Caco-2 (cell line): ENCODE measurements around the gene PKD2L1. TPM values are rescaled to one million over a fixed set of nuclear protein-coding genes. Genes with fewer than 3 reads are reported as not detected.
A peak's percentile ranks its signal among the peaks of the same experiment; 100 is the strongest.
"Not testable (repeated sequence)": the region's sequence is repeated elsewhere in the genome, so short reads cannot be mapped to it uniquely, and the experiment has no call there.

Experiments
- BruUV-seq: library from RNA; stranded (reverse); fragments of 400-500 nt; replicated peaks from 2 replicates; lab custom pipeline; 2021; lab: Mats Ljungman, UMichigan
- CTCF ChIA-PET: fragments of 300-600 bp; sonication (Branson Sonifier 250); formaldehyde crosslinking; loops from one replicate; lab custom pipeline; 2022; ENCODE audit warnings: antibody characterized with exemption; lab: Charles Lee
- POLR2A ChIA-PET: fragments of 300-600 bp; sonication (Branson Sonifier 250); formaldehyde crosslinking; loops from one replicate; lab custom pipeline; 2022; ENCODE audit warnings: antibody characterized with exemption; lab: Charles Lee
- DNase-seq, 2 experiments: peaks; one replicate each; pipeline versions ENCODE4 v3.0.0 to v3.0.0-alpha.2; 2020 to 2022
- H3K27me3 ChIP-seq: replicated peaks from 2 replicates; pipeline ENCODE4 v1.6.0; 2011; ENCODE audit warnings: low read length; ENCODE audit not compliant: control insufficient read depth, insufficient read depth
- H3K36me3 ChIP-seq: 2 replicates; pipeline ENCODE4 v1.5.1; 2011; ENCODE audit warnings: low read length; ENCODE audit not compliant: control insufficient read depth, insufficient read depth
- H3K4me1 ChIP-seq: fragments of 250-450 bp; sonication (Bioruptor Pico); 2 replicates; pipeline ENCODE4 v1.5.1; 2020; ENCODE audit warnings: mild to moderate bottlenecking
- H3K4me3 ChIP-seq: 2 replicates; pipeline ENCODE4 v1.5.1; 2011; ENCODE audit warnings: low read depth, mild to moderate bottlenecking, control low read depth, low read length
- H3K9me3 ChIP-seq: fragments of 250-450 bp; sonication (Bioruptor Pico); 2 replicates; pipeline ENCODE4 v1.5.1; 2020; ENCODE audit warnings: mild to moderate bottlenecking, moderate library complexity
- H3K27ac Mint-ChIP-seq: one replicate; pipeline ENCODE4 v1.8.0; 2022; ENCODE audit warnings: mixed read lengths; ENCODE audit not compliant: unreplicated experiment
- H3K27me3 Mint-ChIP-seq: one replicate; pipeline ENCODE4 v1.8.0; 2022; ENCODE audit warnings: mixed read lengths; ENCODE audit not compliant: insufficient read depth, unreplicated experiment
- H3K36me3 Mint-ChIP-seq: one replicate; pipeline ENCODE4 v1.8.0; 2022; ENCODE audit warnings: mild to moderate bottlenecking, mixed read lengths; ENCODE audit not compliant: insufficient read depth, unreplicated experiment
- H3K4me1 Mint-ChIP-seq: one replicate; pipeline ENCODE4 v1.8.0; 2022; ENCODE audit warnings: low read depth, mixed read lengths; ENCODE audit not compliant: unreplicated experiment
- H3K4me3 Mint-ChIP-seq: one replicate; pipeline ENCODE4 v1.8.0; 2022; ENCODE audit warnings: mild to moderate bottlenecking, moderate library complexity, mixed read lengths; ENCODE audit not compliant: unreplicated experiment
- H3K9me3 Mint-ChIP-seq: one replicate; pipeline ENCODE4 v1.8.0; 2022; ENCODE audit warnings: mixed read lengths; ENCODE audit not compliant: unreplicated experiment
- intact Hi-C: fragments of 100-400 bp; cut with micrococcal nuclease; formaldehyde crosslinking; loops from one replicate; pipeline ENCODE4 v1.10.0; 2022; ENCODE audit not compliant: unreplicated experiment
- total RNA-seq: library from RNA; stranded (reverse); gene quantifications from 2 replicates; pipeline ENCODE4 v1.2.3, GENCODE V29; 2022
- TF ChIP-seq, protein P1 (sequence below), 2 experiments: fragments of 200-600 bp in 1 of 2; IDR thresholded peaks; 1 replicate in 1 of 2; 2 replicates in 1 of 2; pipeline versions ENCODE4 v1.5.1 to v1.8.0; 2011 to 2022; ENCODE audit warnings: antibody characterized with exemption in 1 of 2, control low read depth in 1 of 2, inconsistent platforms in 1 of 2, low read depth in 1 of 2, low read length in 1 of 2, mild to moderate bottlenecking in 1 of 2, moderate library complexity in 1 of 2; ENCODE audit not compliant: insufficient read depth in 1 of 2, severe bottlenecking in 1 of 2, unreplicated experiment in 1 of 2

The PKD2L1 gene
- total RNA-seq, 1 experiment from 2014 or later: not detected

DNA sequence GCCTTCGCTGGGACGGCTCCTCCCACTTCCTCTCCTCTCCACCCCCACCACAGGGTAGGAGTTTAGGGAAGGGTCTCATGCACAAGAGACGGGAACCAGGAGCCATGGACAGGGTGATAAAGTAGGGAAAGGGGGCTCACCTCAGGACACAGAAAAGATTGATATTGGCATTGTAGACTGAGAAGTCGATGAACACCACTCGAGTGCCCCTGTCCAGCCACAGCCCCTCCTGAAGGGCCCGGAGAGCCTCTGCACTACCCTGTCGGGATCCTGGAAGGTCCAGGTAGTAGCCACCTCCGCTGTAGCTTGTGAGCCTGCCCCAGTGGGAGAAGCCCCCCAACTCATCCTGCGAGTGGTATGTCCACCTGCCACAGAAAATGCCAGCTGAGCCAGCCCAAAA lies 32.8 kb downstream of the PKD2L1 start:
- ChIA-PET CTCF (no interaction called here), POLR2A (no interaction called here)
- Histone ChIP-seq H3K36me3 (no peaks in the 10 kb centered on the region), H3K4me3 (no peak overlapping the region), H3K9me3 (no peaks in the 10 kb centered on the region), H3K27me3 (no peaks in the 10 kb centered on the region), H3K4me1 (peaks cover 29% of the 10 kb centered on the region)
- H3K9me3 Mint-ChIP-seq: peaks cover 21% of the 10 kb centered on the region
- no peak overlapping the region for H3K27ac Mint-ChIP-seq
- intact Hi-C loops: no loop called here
- H3K4me1 Mint-ChIP-seq: peaks cover 31% of the 10 kb centered on the region
- BruUV-seq: no TSS peak
- H3K27me3 Mint-ChIP-seq: peaks cover 4% of the 10 kb centered on the region
- H3K36me3 Mint-ChIP-seq: peaks cover 6% of the 10 kb centered on the region
- no peak for DNase-seq
- TF ChIP-seq, protein P1, sequence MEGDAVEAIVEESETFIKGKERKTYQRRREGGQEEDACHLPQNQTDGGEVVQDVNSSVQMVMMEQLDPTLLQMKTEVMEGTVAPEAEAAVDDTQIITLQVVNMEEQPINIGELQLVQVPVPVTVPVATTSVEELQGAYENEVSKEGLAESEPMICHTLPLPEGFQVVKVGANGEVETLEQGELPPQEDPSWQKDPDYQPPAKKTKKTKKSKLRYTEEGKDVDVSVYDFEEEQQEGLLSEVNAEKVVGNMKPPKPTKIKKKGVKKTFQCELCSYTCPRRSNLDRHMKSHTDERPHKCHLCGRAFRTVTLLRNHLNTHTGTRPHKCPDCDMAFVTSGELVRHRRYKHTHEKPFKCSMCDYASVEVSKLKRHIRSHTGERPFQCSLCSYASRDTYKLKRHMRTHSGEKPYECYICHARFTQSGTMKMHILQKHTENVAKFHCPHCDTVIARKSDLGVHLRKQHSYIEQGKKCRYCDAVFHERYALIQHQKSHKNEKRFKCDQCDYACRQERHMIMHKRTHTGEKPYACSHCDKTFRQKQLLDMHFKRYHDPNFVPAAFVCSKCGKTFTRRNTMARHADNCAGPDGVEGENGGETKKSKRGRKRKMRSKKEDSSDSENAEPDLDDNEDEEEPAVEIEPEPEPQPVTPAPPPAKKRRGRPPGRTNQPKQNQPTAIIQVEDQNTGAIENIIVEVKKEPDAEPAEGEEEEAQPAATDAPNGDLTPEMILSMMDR (IDR thresholded peaks at IDR 0.05; ENCODE audit: insufficient read depth in 1 of 2, low read depth in 1 of 2, low read length in 1 of 2, severe bottlenecking in 1 of 2, unreplicated experiment in 1 of 2): no peak
- no peak overlapping the region for H3K4me3 Mint-ChIP-seq

DNA sequence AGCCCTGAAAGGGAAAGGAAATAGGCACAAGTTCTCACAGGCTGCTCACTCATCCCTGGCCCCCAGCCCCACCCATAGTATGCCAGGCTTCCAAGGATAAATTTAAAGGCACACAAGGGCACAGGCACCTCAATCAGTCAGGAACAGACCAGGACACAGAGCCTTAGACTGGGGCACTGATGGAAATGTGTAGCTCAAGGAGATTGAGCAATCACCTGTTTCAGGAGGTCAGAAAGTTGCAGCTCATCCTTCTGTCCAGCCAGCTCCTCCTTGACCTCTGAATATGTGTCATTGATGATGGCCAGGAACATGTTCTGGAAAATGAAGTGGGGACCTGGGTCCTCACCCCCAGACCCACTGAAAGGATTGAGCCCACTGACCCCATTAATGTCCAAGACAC lies 37.0 kb downstream of the PKD2L1 start:
- TF ChIP-seq, protein P1 (IDR thresholded peaks at IDR 0.05; ENCODE audit: insufficient read depth in 1 of 2, low read depth in 1 of 2, low read length in 1 of 2, severe bottlenecking in 1 of 2, unreplicated experiment in 1 of 2): no peak
- Histone ChIP-seq H3K4me1 (no peaks in the 10 kb centered on the region), H3K9me3 (no peaks in the 10 kb centered on the region), H3K36me3 (no peaks in the 10 kb centered on the region), H3K27me3 (no peaks in the 10 kb centered on the region), H3K4me3 (no peak overlapping the region)
- no TSS peak for BruUV-seq
- intact Hi-C loops: no loop called here
- H3K4me1 Mint-ChIP-seq: peaks cover 6% of the 10 kb centered on the region
- ChIA-PET CTCF (no interaction called here), POLR2A (no interaction called here)
- H3K36me3 Mint-ChIP-seq: no peaks in the 10 kb centered on the region
- peaks cover 4% of the 10 kb centered on the region for H3K27me3 Mint-ChIP-seq
- no peak overlapping the region for H3K27ac Mint-ChIP-seq
- H3K4me3 Mint-ChIP-seq: no peak overlapping the region
- no peaks in the 10 kb centered on the region for H3K9me3 Mint-ChIP-seq
- no peak for DNase-seq

DNA sequence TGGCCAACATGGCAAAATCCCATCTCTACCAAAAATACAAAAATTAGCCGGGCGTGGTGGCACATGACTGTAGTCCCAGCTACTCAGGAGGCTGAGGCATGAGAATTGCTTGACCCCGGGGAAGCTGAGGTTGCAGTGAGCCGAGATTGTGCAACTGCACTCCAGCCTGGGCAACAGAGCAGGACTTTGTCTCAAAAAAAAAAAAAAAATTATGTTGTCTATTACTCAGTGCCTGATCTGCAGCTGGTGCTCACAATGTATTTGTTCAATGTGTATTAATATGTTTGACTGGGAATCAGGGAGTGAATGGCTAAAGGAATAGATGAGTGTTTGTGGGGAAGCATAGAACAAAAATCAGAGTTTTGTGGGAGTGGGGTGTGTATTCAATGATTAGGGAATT lies 37.7 kb downstream of the PKD2L1 start:
- H3K36me3 ChIP-seq, H3K9me3 ChIP-seq, H3K4me3 Mint-ChIP-seq, H3K36me3 Mint-ChIP-seq, H3K4me1 ChIP-seq, H3K4me3 ChIP-seq, H3K9me3 Mint-ChIP-seq, H3K4me1 Mint-ChIP-seq, H3K27me3 ChIP-seq, H3K27me3 Mint-ChIP-seq, DNase-seq, BruUV-seq, CTCF ChIA-PET, POLR2A ChIA-PET, intact Hi-C loops: not testable (repeated sequence)
- H3K27ac Mint-ChIP-seq: peak overlapping the region; percentile 43

DNA sequence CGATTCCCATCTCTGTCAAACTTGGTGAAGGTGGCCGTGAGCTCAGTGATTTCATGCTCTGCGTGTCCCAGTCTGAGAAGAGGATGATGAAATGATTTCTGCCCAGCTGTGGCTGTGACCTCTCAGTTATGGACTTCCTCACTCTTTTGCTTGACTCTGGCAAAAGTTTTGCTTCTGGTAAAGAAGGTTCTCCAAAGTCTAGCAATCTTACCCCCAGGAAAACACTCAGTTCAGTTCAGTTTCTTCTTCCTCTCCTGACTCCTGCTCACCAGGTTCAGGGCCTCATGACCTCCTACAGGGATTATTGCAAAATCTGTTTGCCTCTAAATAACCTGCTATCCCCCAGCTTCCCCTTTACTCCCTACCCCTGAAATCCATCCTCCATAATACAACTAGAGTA lies 38.7 kb downstream of the PKD2L1 start:
- Mint-ChIP-seq H3K27me3 (peaks cover 4% of the 10 kb centered on the region), H3K4me1 (peaks cover 13% of the 10 kb centered on the region), H3K4me3 (no peak overlapping the region), H3K36me3 (peaks cover 9% of the 10 kb centered on the region), H3K9me3 (no peaks in the 10 kb centered on the region), H3K27ac (no peak overlapping the region)
- POLR2A ChIA-PET: no interaction called here
- intact Hi-C loops: no loop called here
- Histone ChIP-seq H3K27me3 (no peaks in the 10 kb centered on the region), H3K4me3 (no peak overlapping the region), H3K9me3 (no peaks in the 10 kb centered on the region), H3K4me1 (peaks cover 5% of the 10 kb centered on the region), H3K36me3 (no peaks in the 10 kb centered on the region)
- DNase-seq: no peak
- CTCF ChIA-PET: interaction anchor here (0.6 kb wide), 1 partner anchor 223 kb away, joined by 3 read pairs; no protein-coding TSS in a partner anchor
- TF ChIP-seq, protein P1 (IDR thresholded peaks at IDR 0.05; ENCODE audit: insufficient read depth in 1 of 2, low read depth in 1 of 2, low read length in 1 of 2, severe bottlenecking in 1 of 2, unreplicated experiment in 1 of 2): no peak
- no TSS peak for BruUV-seq
